Right atrium auricular region (tissue), 2 donors: Measurements from ENCODE around the gene TNS1. TPM values are rescaled to one million over a fixed set of nuclear protein-coding genes. Genes with fewer than 3 reads are reported as not detected.
A peak's percentile ranks its signal among the peaks of the same experiment; 100 is the strongest.

Experiments
- DNase-seq: peaks from one replicate; pipeline ENCODE4 v3.0.0-alpha.2; 2019; ENCODE audit warnings: low spot score
- H3K27ac ChIP-seq, 2 donors: fragments of 200-600 bp; sonication (generic); 1 replicate in 1 of 2; 2 replicates in 1 of 2; pipeline ENCODE4 v1.5.1; 2016 to 2019
- H3K27me3 ChIP-seq, 2 donors: fragments of 200-600 bp; sonication (generic); one replicate each; pipeline versions ENCODE4 v1.5.1 to v1.6.0; 2017 to 2019
- H3K36me3 ChIP-seq: fragments of 200-600 bp; sonication (generic); one replicate; pipeline ENCODE4 v1.5.1; 2016
- H3K4me1 ChIP-seq, 2 donors: fragments of 200-600 bp; sonication (generic); one replicate each; pipeline versions ENCODE4 v1.5.1 to v1.6.0; 2017 to 2019
- H3K4me3 ChIP-seq, 2 donors: fragments of 200-600 bp; sonication (generic); 1 replicate in 1 of 2; 2 replicates in 1 of 2; pipeline ENCODE4 v1.5.1; 2017 to 2019; ENCODE audit warnings: mild to moderate bottlenecking in 1 of 2, moderate library complexity in 1 of 2
- H3K9me3 ChIP-seq, 2 donors: fragments of 200-600 bp; sonication (generic); one replicate each; pipeline ENCODE4 v1.5.1; 2019
- CTCF ChIP-seq, 2 donors: fragments of 200-600 bp; sonication (generic); IDR thresholded peaks; one replicate each; pipeline ENCODE4 v1.5.1; 2019; ENCODE audit warnings: antibody characterized with exemption in 2 of 2
- total RNA-seq, 2 donors: library from RNA; depleted of rRNA; stranded (reverse); fragments of >200 nt; gene quantifications; one replicate each; pipeline ENCODE4 v1.1.0, GENCODE V29; 2016

The TNS1 gene
- total RNA-seq, 2 donors from 2014 or later = 393 to 720 TPM

- Histone ChIP-seq H3K27ac (peak overlapping the region in 1 of 2 donors; percentile 21), H3K27me3 (no peaks in the 10 kb centered on the region), H3K9me3 (no peaks in the 10 kb centered on the region), H3K4me3 (no peak overlapping the region), H3K4me1 (peaks cover 0 to 52% of the 10 kb centered on the region in 2 donors), H3K36me3 (no peaks in the 10 kb centered on the region)
- peak; percentile 55 for DNase-seq
- no peak for TF ChIP-seq CTCF (IDR thresholded peaks at IDR 0.05)
Observed at GRCh38 chr2:218028562-218029348, 26.0 kb upstream of the TNS1 start.

- Histone ChIP-seq H3K4me3 (no peak overlapping the region), H3K36me3 (no peaks in the 10 kb centered on the region), H3K9me3 (no peaks in the 10 kb centered on the region), H3K27me3 (no peaks in the 10 kb centered on the region), H3K27ac (no peak overlapping the region), H3K4me1 (peaks cover 0 to 53% of the 10 kb centered on the region in 2 donors)
- no peak for DNase-seq
- TF ChIP-seq CTCF (IDR thresholded peaks at IDR 0.05) = no peak
Observed at GRCh38 chr2:218028189-218028495, 25.3 kb upstream of the TNS1 start.

GRCh38 chr2:218027426-218028188 lies 24.8 kb upstream of the TNS1 start:
- no peaks in the 10 kb centered on the region for H3K27me3 ChIP-seq

GRCh38 chr2:218026676-218027425 lies 24.1 kb upstream of the TNS1 start:
- Histone ChIP-seq H3K27ac (no peak overlapping the region), H3K9me3 (no peaks in the 10 kb centered on the region), H3K4me1 (peaks cover 0 to 61% of the 10 kb centered on the region in 2 donors), H3K36me3 (no peaks in the 10 kb centered on the region), H3K27me3 (no peaks in the 10 kb centered on the region), H3K4me3 (no peak overlapping the region)
- no peak for TF ChIP-seq CTCF (IDR thresholded peaks at IDR 0.05)
- DNase-seq = peak; percentile 58

More at GRCh38 chr2:218027426-218028188, 24.8 kb upstream of the TNS1 start:
- H3K27ac ChIP-seq = no peak overlapping the region
- no peaks in the 10 kb centered on the region for H3K36me3 ChIP-seq
- H3K9me3 ChIP-seq = no peaks in the 10 kb centered on the region
- no peak overlapping the region for H3K4me3 ChIP-seq
- H3K4me1 ChIP-seq = peaks cover 0 to 57% of the 10 kb centered on the region in 2 donors
- TF ChIP-seq CTCF (IDR thresholded peaks at IDR 0.05) = no peak
- DNase-seq = peak; percentile 52

GRCh38 chr2:218026244-218026643 lies 23.4 kb upstream of the TNS1 start:
- Histone ChIP-seq H3K4me1 (peaks cover 0 to 63% of the 10 kb centered on the region in 2 donors), H3K4me3 (no peak overlapping the region), H3K27ac (no peak overlapping the region), H3K36me3 (no peaks in the 10 kb centered on the region), H3K9me3 (no peaks in the 10 kb centered on the region), H3K27me3 (no peaks in the 10 kb centered on the region)
- peak; percentile 54 for DNase-seq
- no peak for TF ChIP-seq CTCF (IDR thresholded peaks at IDR 0.05)
